H1 (cell line): Measurements from ENCODE around the gene DPYD. TPM values are rescaled to one million over a fixed set of nuclear protein-coding genes. Genes with fewer than 3 reads are reported as not detected.

Experiments used
- CREB1 ChIP-seq: IDR thresholded peaks from 2 replicates; pipeline ENCODE4 v1.6.1; 2012; ENCODE audit warnings: inconsistent platforms
- E2F6 ChIP-seq: IDR thresholded peaks from 2 replicates; pipeline ENCODE4 v1.6.1; 2012; ENCODE audit warnings: inconsistent platforms
- KDM4A ChIP-seq: IDR thresholded peaks from one replicate; pipeline ENCODE4 v1.7.1; 2012; ENCODE audit warnings: low read depth, mild to moderate bottlenecking, moderate library complexity, low read length, inconsistent platforms; ENCODE audit not compliant: severe bottlenecking
- NANOG ChIP-seq: IDR thresholded peaks from 2 replicates; pipeline ENCODE4 v1.6.1; 2011; ENCODE audit warnings: low read length, low read depth, mild to moderate bottlenecking, inconsistent platforms; ENCODE audit not compliant: insufficient read depth, poor library complexity, severe bottlenecking
- SIN3A ChIP-seq, 2 experiments: IDR thresholded peaks in 1 of 2; conservative IDR thresholded peaks in 1 of 2; 2 replicates each; pipeline ENCODE4 v1.6.1; 2011 to 2012; ENCODE audit warnings: low read length in 2 of 2, improper control_type of control experiment in 1 of 2, low read depth in 1 of 2, mild to moderate bottlenecking in 1 of 2
- TBP ChIP-seq: IDR thresholded peaks from 2 replicates; pipeline ENCODE4 v1.6.1; 2011; ENCODE audit warnings: low read depth, low read length, improper control_type of control experiment
- polyA plus RNA-seq, 7 experiments: library from polyadenylated mRNA; depleted of rRNA in 3 of 7; stranded (reverse) in 5 of 7; unstranded in 2 of 7; fragments of >200 nt in 5 of 7; fragments of 200-250 nt in 2 of 7; gene quantifications; 1 replicate in 5 of 7; 2 replicates in 1 of 7; 4 replicates in 1 of 7; pipeline versions ENCODE4 v1.2.1 to v1.2.3, GENCODE V29; 2011 to 2013; ENCODE audit warnings: missing spikeins in 2 of 7, mixed read lengths in 2 of 7
- total RNA-seq: library from RNA; stranded (reverse); fragmentation: NEBNext Ultra II Directional; extraction: Animal tissue kit (Norgen Biotek cat#: 25700); gene quantifications from 2 replicates; pipeline ENCODE4 v1.2.1, GENCODE V29; 2021

DPYD gene
- total and polyA plus RNA-seq, 2 of the 8 experiments (the other 6 are each of a cell fraction or from before 2014, with no cell fraction given), result 0.29 to 0.73 TPM

GRCh38 chr1:97252076-97252475 lies 668.8 kb downstream of the DPYD start (continued):
- no peak for TF ChIP-seq SIN3A (conservative IDR thresholded peaks at IDR 0.05 in 1 of 2, IDR thresholded peaks at IDR 0.05 in 1 of 2; ENCODE audit: low read depth in 1 of 2, low read length in 2 of 2)
- no peak for TF ChIP-seq TBP
- no peak for TF ChIP-seq CREB1
- no peak for TF ChIP-seq KDM4A
- TF ChIP-seq NANOG, result no peak
- no peak for TF ChIP-seq E2F6
